ENCODE results near the gene SLC25A38. TPM values are rescaled to one million over a fixed set of nuclear protein-coding genes. Genes with fewer than 3 reads are reported as not detected.
A peak's percentile ranks its signal among the peaks of the same experiment; 100 is the strongest.

Gene SLC25A38
- total RNA-seq (10 to 100 TPM; 18.0 to 18.6 TPM), polyA plus RNA-seq (10 to 100 TPM; 25.7 to 31.2 TPM)
- long read RNA-seq, donor 1, transcript SLC25A38-201 (7 exons, 2,147 nt): major isoform, 94 of 123 reads
- long read RNA-seq, donor 1, partial matches to known transcripts: 5 of 123 reads
- long read RNA-seq, donor 1, other reads (novel, unspliced or antisense): 24 of 123 reads
- long read RNA-seq, donor 2, transcript SLC25A38-201 (7 exons, 2,147 nt): major isoform, 10 of 10 reads
- long read RNA-seq, donor 2, partial matches to known transcripts: 0 of 10 reads
- long read RNA-seq, donor 2, other reads (novel, unspliced or antisense): 0 of 10 reads

GRCh38 chr3:39383045-39383880 is at the start of gene SLC25A38:
Gene SLC25A38 (plus strand): TSS chr3:39383370. CDS start chr3:39383725, 355 bp downstream.
- whole genome bisulfite sequencing, 2 donors: 0 to 1% methylated on average over 59 to 62 of the region's 62 CpGs
- Histone ChIP-seq H3K4me1 (ENCODE audit: control insufficient read depth in 1 of 2, insufficient read depth in 2 of 2, low read length in 2 of 2) (peaks cover 0 to 3% of the 10 kb centered on the region in 2 donors), H3K9me3 (ENCODE audit: control insufficient read depth, low read length) (no peaks in the 10 kb centered on the region), H3K27ac (ENCODE audit: low read depth in 1 of 2, low read length in 2 of 2) (peak within 1 kb of the TSS; percentile 84 to 95), H3K27me3 (ENCODE audit: control insufficient read depth in 1 of 2, insufficient read depth in 2 of 2, low read length in 1 of 2) (no peaks in the 10 kb centered on the region), H3K4me3 (ENCODE audit: low read length in 2 of 2) (peak within 1 kb of the TSS; percentile 29 to 85), H3K36me3 (ENCODE audit: control insufficient read depth in 1 of 2, insufficient read depth in 2 of 2, low read length in 1 of 2) (no peaks in the 10 kb centered on the region)
- intact Hi-C loops (cut with DNase I): loop anchor here (5.0 to 10.0 kb wide), 3 partner anchors 198 to 278 kb away; partner anchors contain the start of genes GORASP1 (in 2 of the 2) and TTC21A (in 2 of the 2)
- DNase-seq: peak; percentile 89 to 90
- peak; percentile 93 for ATAC-seq (ENCODE audit: low FRiP score)

GRCh38 chr3:39333607-39334006 is 49.6 kb upstream of the SLC25A38 start:
- Histone ChIP-seq H3K27ac (ENCODE audit: low read depth in 1 of 2, low read length in 2 of 2) (no peak overlapping the region), H3K36me3 (ENCODE audit: control insufficient read depth in 1 of 2, insufficient read depth in 2 of 2, low read length in 1 of 2) (no peaks in the 10 kb centered on the region), H3K9me3 (ENCODE audit: control insufficient read depth, low read length) (no peaks in the 10 kb centered on the region), H3K4me1 (ENCODE audit: control insufficient read depth in 1 of 2, insufficient read depth in 2 of 2, low read length in 2 of 2) (no peaks in the 10 kb centered on the region), H3K27me3 (ENCODE audit: control insufficient read depth in 1 of 2, insufficient read depth in 2 of 2, low read length in 1 of 2) (no peaks in the 10 kb centered on the region), H3K4me3 (ENCODE audit: low read length in 2 of 2) (no peak overlapping the region)
- DNase-seq (no peak), ATAC-seq (ENCODE audit: low FRiP score) (no peak)
- intact Hi-C loops (cut with DNase I): no loop called here

- intact Hi-C loops (cut with DNase I): no loop called here
- 80 to 84% methylated on average over 4 of the region's 4 CpGs for WGBS, 2 donors
These were observed 49.0 kb upstream of the SLC25A38 start for GRCh38 chr3:39334205-39334604.

GRCh38 chr3:39338201-39338600 is 45.0 kb upstream of the SLC25A38 start:
- no peak overlapping the region for H3K27ac ChIP-seq (ENCODE audit: low read depth in 1 of 2, low read length in 2 of 2)
- H3K4me3 ChIP-seq (ENCODE audit: low read length in 2 of 2): no peak overlapping the region
- H3K4me1 ChIP-seq (ENCODE audit: control insufficient read depth in 1 of 2, insufficient read depth in 2 of 2, low read length in 2 of 2): no peaks in the 10 kb centered on the region
- intact Hi-C loops (cut with DNase I): no loop called here
- ATAC-seq (ENCODE audit: low FRiP score) (no peak), DNase-seq (no peak)
- WGBS, 2 donors: 61 to 68% methylated on average over 1 of the region's 1 CpG
- H3K36me3 ChIP-seq (ENCODE audit: control insufficient read depth in 1 of 2, insufficient read depth in 2 of 2, low read length in 1 of 2): no peaks in the 10 kb centered on the region
- H3K27me3 ChIP-seq (ENCODE audit: control insufficient read depth in 1 of 2, insufficient read depth in 2 of 2, low read length in 1 of 2): no peaks in the 10 kb centered on the region
- H3K9me3 ChIP-seq (ENCODE audit: control insufficient read depth, low read length): no peaks in the 10 kb centered on the region

More at GRCh38 chr3:39334205-39334604, 49.0 kb upstream of the SLC25A38 start:
- no peak for ATAC-seq (ENCODE audit: low FRiP score)
- Histone ChIP-seq H3K4me3 (ENCODE audit: low read length in 2 of 2) (no peak overlapping the region), H3K4me1 (ENCODE audit: control insufficient read depth in 1 of 2, insufficient read depth in 2 of 2, low read length in 2 of 2) (no peaks in the 10 kb centered on the region), H3K9me3 (ENCODE audit: control insufficient read depth, low read length) (no peaks in the 10 kb centered on the region), H3K27me3 (ENCODE audit: control insufficient read depth in 1 of 2, insufficient read depth in 2 of 2, low read length in 1 of 2) (no peaks in the 10 kb centered on the region), H3K36me3 (ENCODE audit: control insufficient read depth in 1 of 2, insufficient read depth in 2 of 2, low read length in 1 of 2) (no peaks in the 10 kb centered on the region), H3K27ac (ENCODE audit: low read depth in 1 of 2, low read length in 2 of 2) (no peak overlapping the region)
- DNase-seq: no peak

- intact Hi-C loops (cut with DNase I): no loop called here
- no peaks in the 10 kb centered on the region for H3K36me3 ChIP-seq (ENCODE audit: control insufficient read depth in 1 of 2, insufficient read depth in 2 of 2, low read length in 1 of 2)
- H3K4me1 ChIP-seq (ENCODE audit: control insufficient read depth in 1 of 2, insufficient read depth in 2 of 2, low read length in 2 of 2): no peaks in the 10 kb centered on the region
- WGBS, 2 donors: 69 to 76% methylated on average over 1 of the region's 1 CpG
- no peak overlapping the region for H3K4me3 ChIP-seq (ENCODE audit: low read length in 2 of 2)
- no peaks in the 10 kb centered on the region for H3K9me3 ChIP-seq (ENCODE audit: control insufficient read depth, low read length)
- ATAC-seq (ENCODE audit: low FRiP score): no peak
- no peak for DNase-seq
- H3K27ac ChIP-seq (ENCODE audit: low read depth in 1 of 2, low read length in 2 of 2): no peak overlapping the region
- no peaks in the 10 kb centered on the region for H3K27me3 ChIP-seq (ENCODE audit: control insufficient read depth in 1 of 2, insufficient read depth in 2 of 2, low read length in 1 of 2)
These were observed 44.1 kb upstream of the SLC25A38 start for GRCh38 chr3:39339086-39339485.

GRCh38 chr3:39343076-39343717 is 40.0 kb upstream of the SLC25A38 start:
- ATAC-seq (ENCODE audit: low FRiP score) (no peak), DNase-seq (no peak)
- Histone ChIP-seq H3K4me1 (ENCODE audit: control insufficient read depth in 1 of 2, insufficient read depth in 2 of 2, low read length in 2 of 2) (no peaks in the 10 kb centered on the region), H3K27me3 (ENCODE audit: control insufficient read depth in 1 of 2, insufficient read depth in 2 of 2, low read length in 1 of 2) (no peaks in the 10 kb centered on the region), H3K36me3 (ENCODE audit: control insufficient read depth in 1 of 2, insufficient read depth in 2 of 2, low read length in 1 of 2) (no peaks in the 10 kb centered on the region), H3K9me3 (ENCODE audit: control insufficient read depth, low read length) (no peaks in the 10 kb centered on the region), H3K27ac (ENCODE audit: low read depth in 1 of 2, low read length in 2 of 2) (no peak overlapping the region), H3K4me3 (ENCODE audit: low read length in 2 of 2) (no peak overlapping the region)
- intact Hi-C loops (cut with DNase I): no loop called here
- WGBS, 2 donors: 68 to 83% methylated on average over 1 of the region's 1 CpG

GRCh38 chr3:39343760-39344159 is 39.4 kb upstream of the SLC25A38 start:
- H3K36me3 ChIP-seq (ENCODE audit: control insufficient read depth in 1 of 2, insufficient read depth in 2 of 2, low read length in 1 of 2): no peaks in the 10 kb centered on the region
- H3K4me3 ChIP-seq (ENCODE audit: low read length in 2 of 2): no peak overlapping the region
- ATAC-seq (ENCODE audit: low FRiP score) (no peak), DNase-seq (no peak)
- no peaks in the 10 kb centered on the region for H3K9me3 ChIP-seq (ENCODE audit: control insufficient read depth, low read length)
- intact Hi-C loops (cut with DNase I): no loop called here
- no peaks in the 10 kb centered on the region for H3K4me1 ChIP-seq (ENCODE audit: control insufficient read depth in 1 of 2, insufficient read depth in 2 of 2, low read length in 2 of 2)
- H3K27ac ChIP-seq (ENCODE audit: low read depth in 1 of 2, low read length in 2 of 2): no peak overlapping the region
- H3K27me3 ChIP-seq (ENCODE audit: control insufficient read depth in 1 of 2, insufficient read depth in 2 of 2, low read length in 1 of 2): no peaks in the 10 kb centered on the region

- ATAC-seq (ENCODE audit: low FRiP score): no peak
These were observed 38.3 kb upstream of the SLC25A38 start for GRCh38 chr3:39344746-39345344.

More at GRCh38 chr3:39344746-39345344, 38.3 kb upstream of the SLC25A38 start:
- Histone ChIP-seq H3K27me3 (ENCODE audit: control insufficient read depth in 1 of 2, insufficient read depth in 2 of 2, low read length in 1 of 2) (no peaks in the 10 kb centered on the region), H3K4me3 (ENCODE audit: low read length in 2 of 2) (no peak overlapping the region), H3K4me1 (ENCODE audit: control insufficient read depth in 1 of 2, insufficient read depth in 2 of 2, low read length in 2 of 2) (no peaks in the 10 kb centered on the region), H3K36me3 (ENCODE audit: control insufficient read depth in 1 of 2, insufficient read depth in 2 of 2, low read length in 1 of 2) (no peaks in the 10 kb centered on the region), H3K9me3 (ENCODE audit: control insufficient read depth, low read length) (no peaks in the 10 kb centered on the region), H3K27ac (ENCODE audit: low read depth in 1 of 2, low read length in 2 of 2) (no peak overlapping the region)
- intact Hi-C loops (cut with DNase I): no loop called here
- no peak for DNase-seq
